ENCODE results near the gene ACYP2.

The ACYP2 gene

GRCh38 chr2:54189539-54189938 lies 74.1 kb downstream of the ACYP2 start:
- H3K27ac ChIP-seq (ENCODE audit: low read depth, low read length): no peak overlapping the region
- no peak for TF ChIP-seq EZH2phosphoT487 (conservative IDR thresholded peaks at IDR 0.05; ENCODE audit: low read length)
- TF ChIP-seq CTCF (IDR thresholded peaks at IDR 0.05; ENCODE audit: insufficient read depth, low read length, poor library complexity, severe bottlenecking): no peak
- H3K27me3 ChIP-seq (ENCODE audit: low read length): no peaks in the 10 kb centered on the region
- H3K9me3 ChIP-seq (ENCODE audit: insufficient read depth, low read length): no peaks in the 10 kb centered on the region
- no peak overlapping the region for H3K4me3 ChIP-seq (ENCODE audit: insufficient read depth, low read length, poor library complexity, severe bottlenecking)
- H3K79me2 ChIP-seq (ENCODE audit: insufficient read depth, low read length): no peaks in the 10 kb centered on the region
- no peaks in the 10 kb centered on the region for H3K9me2 ChIP-seq (replicated peaks; ENCODE audit: insufficient read depth, low read length)
- no peaks in the 10 kb centered on the region for H4K20me1 ChIP-seq (ENCODE audit: low read depth, low read length)
- H3K4me2 ChIP-seq (ENCODE audit: low read depth, low read length, poor library complexity, severe bottlenecking): no peak overlapping the region
- H3F3A ChIP-seq (ENCODE audit: insufficient read depth): no peaks in the 10 kb centered on the region
- H2AFZ ChIP-seq (ENCODE audit: low read depth, low read length, severe bottlenecking): no peak overlapping the region
- no peaks in the 10 kb centered on the region for H3K36me3 ChIP-seq (ENCODE audit: low read length)
- H3K9ac ChIP-seq (ENCODE audit: low read length): no peak overlapping the region

- TF ChIP-seq EZH2phosphoT487 (conservative IDR thresholded peaks at IDR 0.05; ENCODE audit: low read length): no peak
- no peak for TF ChIP-seq CTCF (IDR thresholded peaks at IDR 0.05; ENCODE audit: insufficient read depth, low read length, poor library complexity, severe bottlenecking)
- Histone ChIP-seq H3K4me2 (ENCODE audit: low read depth, low read length, poor library complexity, severe bottlenecking) (no peak overlapping the region), H3K9ac (ENCODE audit: low read length) (no peak overlapping the region), H4K20me1 (ENCODE audit: low read depth, low read length) (no peaks in the 10 kb centered on the region), H3K27me3 (ENCODE audit: low read length) (no peaks in the 10 kb centered on the region), H3K79me2 (ENCODE audit: insufficient read depth, low read length) (no peaks in the 10 kb centered on the region), H3K9me3 (ENCODE audit: insufficient read depth, low read length) (no peaks in the 10 kb centered on the region), H3F3A (ENCODE audit: insufficient read depth) (no peaks in the 10 kb centered on the region), H3K27ac (ENCODE audit: low read depth, low read length) (no peak overlapping the region), H3K36me3 (ENCODE audit: low read length) (no peaks in the 10 kb centered on the region), H3K9me2 (replicated peaks; ENCODE audit: insufficient read depth, low read length) (no peaks in the 10 kb centered on the region), H2AFZ (ENCODE audit: low read depth, low read length, severe bottlenecking) (no peak overlapping the region), H3K4me3 (ENCODE audit: insufficient read depth, low read length, poor library complexity, severe bottlenecking) (no peak overlapping the region)
Observed at GRCh38 chr2:54191361-54192135, 76.1 kb downstream of the ACYP2 start.

- Histone ChIP-seq H3K4me3 (ENCODE audit: insufficient read depth, low read length, poor library complexity, severe bottlenecking) (no peak overlapping the region), H3K36me3 (ENCODE audit: low read length) (no peaks in the 10 kb centered on the region), H3K27ac (ENCODE audit: low read depth, low read length) (no peak overlapping the region), H4K20me1 (ENCODE audit: low read depth, low read length) (no peaks in the 10 kb centered on the region), H3K9me3 (ENCODE audit: insufficient read depth, low read length) (no peaks in the 10 kb centered on the region), H2AFZ (ENCODE audit: low read depth, low read length, severe bottlenecking) (no peak overlapping the region), H3F3A (ENCODE audit: insufficient read depth) (no peaks in the 10 kb centered on the region), H3K79me2 (ENCODE audit: insufficient read depth, low read length) (no peaks in the 10 kb centered on the region), H3K4me2 (ENCODE audit: low read depth, low read length, poor library complexity, severe bottlenecking) (no peak overlapping the region), H3K9ac (ENCODE audit: low read length) (no peak overlapping the region), H3K27me3 (ENCODE audit: low read length) (no peaks in the 10 kb centered on the region), H3K9me2 (replicated peaks; ENCODE audit: insufficient read depth, low read length) (no peaks in the 10 kb centered on the region)
- TF ChIP-seq EZH2phosphoT487 (conservative IDR thresholded peaks at IDR 0.05; ENCODE audit: low read length) (no peak), CTCF (IDR thresholded peaks at IDR 0.05; ENCODE audit: insufficient read depth, low read length, poor library complexity, severe bottlenecking) (no peak)
Observed at GRCh38 chr2:54194761-54195750, 79.6 kb downstream of the ACYP2 start.
